GM21723 (cell line): ENCODE data around the gene PCP2.

Experiments
- ATAC-seq: cut with Tn5 transposase; IDR thresholded peaks from one replicate; pipeline ENCODE4 v1.9.1; 2021; ENCODE audit warnings: mild to moderate bottlenecking, moderate library complexity; ENCODE audit not compliant: unreplicated experiment

The PCP2 gene

GRCh38 chr19:7602935-7603497, 30.5 kb downstream of the PCP2 start:
- ATAC-seq, result no peak

GRCh38 chr19:7602240-7602934, 31.1 kb downstream of the PCP2 start:
- ATAC-seq, result no peak

- ATAC-seq, result no peak
These were observed 32.8 kb downstream of the PCP2 start for GRCh38 chr19:7600721-7601120.

GRCh38 chr19:7598180-7598579, 35.3 kb downstream of the PCP2 start:
- no peak for ATAC-seq

- no peak for ATAC-seq
These were observed 35.8 kb downstream of the PCP2 start for GRCh38 chr19:7597689-7598088.

- ATAC-seq, result no peak
These were observed 37.1 kb downstream of the PCP2 start for GRCh38 chr19:7596211-7596937.

- peak; percentile 62 for ATAC-seq
These were observed 37.9 kb downstream of the PCP2 start, which contains the start of gene CAMSAP3 for GRCh38 chr19:7595466-7596133. CAMSAP3 (plus strand) TSS chr19:7595863; CDS start chr19:7596003, 140 bp downstream.

- ATAC-seq, result no peak
These were observed 43.3 kb downstream of the PCP2 start for GRCh38 chr19:7590256-7590655.

- ATAC-seq, result no peak
These were observed 43.7 kb downstream of the PCP2 start for GRCh38 chr19:7589822-7590221.

- ATAC-seq, result no peak
These were observed 51.1 kb downstream of the PCP2 start for GRCh38 chr19:7582446-7582845.
